Measurements from ENCODE around the gene BMS1.
"Not testable (repeated sequence)": the region's sequence is repeated elsewhere in the genome, so short reads cannot be mapped to it uniquely, and the experiment has no call there.

BMS1 gene

DNA sequence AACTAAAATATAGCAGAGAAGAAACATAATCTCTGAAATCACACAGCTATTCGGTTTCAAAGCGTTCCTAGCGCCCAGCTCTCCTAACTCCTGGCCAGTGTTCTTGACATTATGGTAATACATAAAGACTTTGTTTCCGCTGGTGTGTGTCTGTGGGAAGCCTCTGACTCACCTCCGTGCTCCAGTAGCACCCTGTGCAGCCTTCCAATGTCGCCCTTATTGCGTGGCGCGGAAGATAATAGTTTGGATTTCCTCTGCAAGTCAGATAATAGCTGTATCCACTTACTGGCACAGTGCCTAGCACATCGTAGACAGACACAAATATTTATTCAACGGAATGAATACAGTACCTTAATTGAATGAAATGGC, 570 bp downstream of the BMS1 start:
- no peak for DNase-seq (ENCODE audit: low spot score)

DNA sequence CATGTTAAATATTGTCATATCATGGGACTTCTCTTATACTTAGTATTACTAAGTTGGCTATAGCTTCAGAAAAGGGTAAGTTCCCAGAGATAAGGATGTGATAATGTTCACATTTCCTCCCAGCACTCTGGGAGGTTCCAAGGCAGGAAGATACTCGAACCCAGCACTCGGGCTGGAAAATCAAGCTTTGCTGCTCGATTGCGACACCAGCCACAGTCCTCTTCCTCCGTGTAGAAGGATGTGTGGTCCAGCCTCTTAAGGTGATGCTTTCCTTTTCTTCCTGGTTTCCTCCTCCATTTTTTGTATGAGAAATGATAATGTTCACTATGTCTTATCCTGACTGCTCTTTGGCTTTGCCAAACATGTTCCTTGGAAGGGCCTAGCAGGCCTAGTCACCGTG, 3.2 kb downstream of the BMS1 start:
- no peak for DNase-seq (ENCODE audit: low spot score)

DNA sequence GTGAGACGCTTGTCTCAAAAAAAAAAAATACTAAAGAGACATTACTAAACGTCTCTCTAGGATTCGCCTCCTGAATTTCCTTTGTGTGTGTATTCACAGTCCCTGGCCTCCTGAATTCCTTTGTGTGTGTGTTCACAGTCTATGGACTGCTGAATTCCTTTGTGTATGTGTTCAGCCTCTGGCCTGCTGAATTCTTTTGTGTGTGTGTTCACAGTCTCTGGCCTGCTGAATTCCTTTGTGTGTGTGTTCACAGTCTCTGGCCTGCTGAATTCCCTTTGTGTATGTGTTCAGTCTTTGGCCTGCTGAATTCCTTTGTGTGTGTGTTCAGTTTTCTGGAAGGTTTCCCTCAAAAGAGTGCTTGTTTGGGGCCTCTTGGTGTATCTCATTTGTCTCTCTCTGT, 8.2 kb downstream of the BMS1 start:
- no peak for DNase-seq (ENCODE audit: low spot score)

DNA sequence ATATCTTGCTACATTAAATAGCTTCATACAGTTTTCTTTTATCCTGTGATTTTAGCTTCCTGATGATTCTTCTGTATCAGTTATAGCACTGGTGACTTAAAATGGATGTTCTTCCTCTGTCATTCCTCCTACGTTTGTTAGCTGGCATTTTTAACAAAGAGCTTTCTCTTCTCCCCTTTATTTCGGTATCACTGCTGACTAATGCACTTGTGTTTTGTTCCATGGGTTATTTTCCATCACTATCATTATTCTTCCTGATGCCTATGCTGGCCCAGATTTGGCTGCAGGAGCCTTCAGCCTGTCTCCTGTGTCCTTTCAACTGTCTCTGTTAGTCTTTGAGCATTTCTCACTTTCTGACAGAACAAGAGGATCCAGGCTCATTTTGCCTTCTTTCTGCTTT, 13.1 kb downstream of the BMS1 start:
- no peak for DNase-seq (ENCODE audit: low spot score)

DNA sequence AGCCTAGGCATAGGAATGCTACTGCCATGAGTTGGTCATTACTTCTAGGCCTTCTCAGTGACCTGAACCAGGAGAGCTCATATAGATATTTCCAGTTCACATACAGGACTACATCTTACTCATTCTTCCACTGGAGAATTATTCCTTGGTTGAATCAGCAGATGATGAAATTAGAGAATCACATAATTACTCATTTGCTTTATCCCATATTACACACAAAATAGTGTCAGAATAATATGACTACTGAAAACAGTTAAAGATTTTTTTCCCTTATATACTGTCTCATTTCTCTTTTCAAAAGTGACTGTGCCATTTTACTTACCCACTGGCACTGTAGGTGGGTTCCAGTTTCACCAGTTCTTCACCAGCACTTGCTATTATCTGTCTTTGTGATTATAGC, 18.5 kb downstream of the BMS1 start:
- DNase-seq (ENCODE audit: low spot score) = no peak

DNA sequence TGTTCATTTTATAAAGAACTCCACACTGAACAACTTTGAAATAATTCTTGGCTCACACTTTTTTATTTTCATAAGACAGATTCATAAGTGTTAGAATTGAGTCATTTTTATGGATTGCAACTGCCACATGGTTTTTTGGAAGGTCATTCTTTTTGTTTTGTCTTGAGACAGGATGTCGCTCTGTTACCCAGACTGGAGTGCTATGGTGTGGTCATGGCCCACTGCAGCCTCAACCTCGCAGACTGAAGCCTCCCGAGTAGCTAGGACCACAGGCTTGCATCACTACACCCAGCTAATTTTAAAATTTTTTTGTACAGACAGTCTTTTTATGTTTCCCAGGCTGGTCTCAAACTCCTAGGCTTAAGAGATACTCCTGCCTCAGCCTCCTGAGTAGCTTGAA, 20.3 kb downstream of the BMS1 start:
- no peak for DNase-seq (ENCODE audit: low spot score)

DNA sequence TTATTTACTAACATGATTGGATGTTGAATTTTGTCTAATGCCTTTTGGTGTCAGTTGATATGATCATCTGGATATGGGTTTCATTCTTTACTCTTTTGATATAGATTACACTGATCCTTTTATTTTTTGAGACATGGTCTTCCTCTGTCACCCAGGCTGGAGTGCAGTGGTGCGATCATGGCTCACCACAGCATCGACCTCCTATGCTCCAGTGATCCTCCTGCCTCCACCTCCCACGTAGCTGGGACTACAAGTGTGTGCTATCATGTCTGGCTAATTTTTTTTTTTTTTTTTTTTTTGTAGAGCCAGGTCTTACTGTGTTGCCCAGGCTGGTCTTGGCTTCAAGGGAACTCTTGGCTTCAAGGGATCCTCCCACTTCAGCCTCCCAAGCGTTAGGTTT, 27.1 kb downstream of the BMS1 start:
- DNase-seq (ENCODE audit: low spot score) = no peak

DNA sequence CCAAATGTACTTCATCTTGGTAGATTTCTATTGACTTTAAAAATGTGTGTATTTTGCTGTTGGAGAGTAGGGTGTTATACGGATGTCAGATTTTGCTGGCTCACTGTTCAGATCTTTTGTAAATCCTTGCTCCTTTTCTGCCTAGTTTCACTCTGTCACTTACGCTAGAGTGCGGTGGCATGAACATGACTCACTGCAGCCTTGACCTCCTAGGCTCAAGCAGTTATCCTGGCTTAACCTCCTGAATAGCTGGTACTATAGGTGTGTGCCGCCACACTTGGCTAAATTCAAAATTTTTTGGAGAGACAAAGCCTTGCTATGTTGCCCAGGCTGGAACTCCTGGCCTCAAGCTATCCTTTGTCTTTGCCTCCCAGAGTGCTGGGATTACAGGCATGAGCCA, 29.4 kb downstream of the BMS1 start:
- no peak for DNase-seq (ENCODE audit: low spot score)

DNA sequence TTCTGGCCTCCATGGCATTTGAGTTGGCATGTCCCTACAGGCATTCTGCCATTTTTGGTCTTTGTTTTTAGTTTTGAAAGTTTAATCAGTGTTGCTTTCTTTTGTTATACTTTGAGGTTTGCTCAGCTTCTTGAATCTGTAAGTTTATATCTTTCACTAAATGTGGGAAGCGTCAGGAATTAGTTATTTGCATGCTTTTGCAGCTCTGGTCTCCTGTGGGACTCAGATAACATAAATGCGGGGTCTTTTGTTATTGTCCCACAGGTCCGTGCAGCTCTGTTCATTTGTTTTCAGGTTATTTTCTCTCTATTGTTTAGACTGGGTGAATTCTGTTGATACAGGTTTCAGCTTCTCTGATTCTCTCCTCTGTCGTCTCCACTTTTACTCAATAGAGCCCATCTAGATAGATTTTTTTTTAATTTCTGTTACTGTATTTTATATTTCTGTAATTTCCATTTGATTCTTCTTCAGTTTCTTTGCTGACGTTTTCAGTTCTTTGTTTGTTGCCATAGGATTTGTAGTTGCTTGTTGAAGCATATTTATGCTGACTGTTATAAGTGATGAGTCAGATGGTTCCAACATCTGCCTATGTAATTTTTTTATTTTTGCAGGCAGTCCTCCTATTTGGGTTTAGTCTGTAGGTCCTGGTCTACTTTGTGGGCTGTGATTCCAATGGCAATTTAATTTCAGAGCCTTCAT, 31.5 kb downstream of the BMS1 start:
- not testable (repeated sequence) for DNase-seq (ENCODE audit: low spot score)

DNA sequence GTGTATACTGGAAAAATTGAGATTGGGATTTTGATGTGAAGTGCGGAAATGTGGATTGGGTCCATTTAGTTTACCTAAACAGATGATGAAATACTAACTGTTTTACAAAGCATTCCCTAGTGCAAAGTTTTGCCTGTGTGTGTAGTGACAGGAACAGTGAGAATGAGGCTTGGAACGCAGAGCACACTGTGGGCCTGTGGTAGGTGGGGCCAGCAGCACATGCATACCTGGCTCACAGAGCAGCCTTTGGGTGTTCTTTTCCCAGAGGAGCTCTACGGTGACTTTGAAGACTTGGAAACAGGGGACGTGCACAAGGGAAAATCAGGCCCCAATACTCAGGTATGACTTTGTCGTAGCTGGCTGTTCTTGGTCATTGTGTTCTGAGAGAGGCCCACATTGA, 33.7 kb downstream of the BMS1 start:
- not testable (repeated sequence) for DNase-seq (ENCODE audit: low spot score)

DNA sequence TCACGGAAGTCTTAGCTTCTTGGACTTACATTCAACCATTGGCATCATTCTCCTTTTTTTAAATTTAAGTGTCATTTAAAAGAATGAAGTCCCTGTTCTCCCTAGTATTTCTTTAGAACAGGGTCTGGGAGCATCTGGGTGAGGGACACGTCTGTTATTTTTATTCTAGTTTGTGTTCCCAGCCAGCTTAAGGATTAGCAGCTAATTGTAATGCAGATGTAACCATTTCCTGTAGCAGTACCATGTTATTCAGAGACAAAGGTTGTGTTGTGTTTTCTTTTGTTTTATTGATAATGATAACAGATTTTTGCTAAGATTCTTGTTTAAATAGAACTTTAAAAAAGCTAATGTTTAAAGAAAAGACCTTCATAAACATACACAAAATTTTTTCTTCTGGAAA, 34.3 kb downstream of the BMS1 start:
- no peak for DNase-seq (ENCODE audit: low spot score)

DNA sequence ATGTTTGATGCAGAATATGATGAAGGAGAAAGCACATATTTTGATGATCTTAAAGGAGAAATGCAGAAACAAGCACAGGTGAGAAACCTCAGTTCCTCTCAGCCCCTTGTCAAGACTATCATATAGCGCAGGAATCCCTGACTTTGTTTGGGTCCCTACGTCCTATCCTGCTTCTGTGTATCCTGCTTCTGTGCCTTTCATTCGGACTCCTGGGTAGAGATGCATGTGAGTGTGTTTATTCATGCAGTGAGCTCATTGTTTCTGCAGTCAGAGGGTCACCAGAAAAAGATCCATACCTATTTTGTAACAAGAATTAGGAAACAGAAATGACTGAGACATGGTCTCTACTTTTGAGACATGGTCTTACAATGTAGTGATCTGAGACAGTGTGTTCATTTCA, 34.8 kb downstream of the BMS1 start:
- DNase-seq (ENCODE audit: low spot score) = not testable (repeated sequence)

DNA sequence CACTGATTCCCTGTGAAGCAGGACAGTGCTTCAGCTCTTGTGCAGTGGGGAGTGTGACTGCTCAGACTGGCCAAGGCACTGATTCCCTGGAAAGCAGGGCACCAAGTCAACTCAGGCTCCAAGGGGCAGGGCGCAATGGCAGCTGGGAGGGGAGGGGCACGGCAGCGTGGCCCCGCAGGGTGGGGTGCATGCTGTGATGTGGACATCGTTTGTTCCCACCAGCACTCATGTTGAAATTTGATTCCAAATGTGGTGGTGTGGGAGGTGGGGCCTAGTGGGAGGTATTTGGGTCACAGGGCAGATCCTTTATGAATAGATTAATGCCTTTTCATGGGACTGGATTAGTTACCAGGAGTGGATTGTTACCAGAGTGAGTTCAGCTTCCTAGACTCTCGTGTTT, 44.2 kb downstream of the BMS1 start:
- not testable (repeated sequence) for DNase-seq (ENCODE audit: low spot score)

DNA sequence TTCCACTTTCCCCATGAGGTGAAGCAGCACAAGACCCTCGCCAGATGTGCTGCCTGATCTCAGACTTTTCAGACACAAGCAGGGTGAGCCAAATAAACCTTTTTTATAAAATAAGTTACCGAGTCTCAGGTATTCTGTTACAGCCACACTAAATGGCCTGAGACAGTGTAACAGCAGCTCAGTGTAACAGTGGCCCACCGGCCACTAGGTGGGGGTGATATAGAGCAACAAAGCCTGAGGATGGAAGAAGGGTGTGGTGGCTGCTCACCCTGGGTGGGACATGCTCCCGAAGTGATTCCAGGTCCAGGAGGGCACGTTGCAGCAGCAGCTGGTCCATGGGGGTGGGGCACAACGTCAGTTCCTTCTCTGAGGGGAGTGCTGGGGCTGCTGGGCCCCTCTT, 44.6 kb downstream of the BMS1 start:
- DNase-seq (ENCODE audit: low spot score) = peak; percentile 11

DNA sequence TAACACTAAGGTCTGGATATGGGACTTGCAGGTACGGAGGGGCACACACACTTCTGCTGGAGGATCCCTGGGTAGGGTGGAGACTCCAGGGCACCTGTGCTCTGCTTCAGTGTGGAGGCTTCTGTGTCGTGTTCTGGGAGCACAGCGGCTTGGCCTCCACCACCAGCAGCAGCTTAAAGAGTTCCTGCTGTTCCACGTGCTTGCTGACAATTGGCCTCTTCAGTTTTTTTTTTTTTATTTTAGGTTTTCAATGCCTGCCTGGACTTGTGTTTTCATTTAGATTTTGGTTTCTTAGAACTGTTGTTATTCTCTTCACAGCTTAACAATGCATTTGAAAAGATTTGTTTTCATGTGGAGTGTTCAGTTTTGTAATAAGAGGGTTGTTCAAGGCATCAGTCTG, 45.8 kb downstream of the BMS1 start:
- DNase-seq (ENCODE audit: low spot score) = not testable (repeated sequence)

DNA sequence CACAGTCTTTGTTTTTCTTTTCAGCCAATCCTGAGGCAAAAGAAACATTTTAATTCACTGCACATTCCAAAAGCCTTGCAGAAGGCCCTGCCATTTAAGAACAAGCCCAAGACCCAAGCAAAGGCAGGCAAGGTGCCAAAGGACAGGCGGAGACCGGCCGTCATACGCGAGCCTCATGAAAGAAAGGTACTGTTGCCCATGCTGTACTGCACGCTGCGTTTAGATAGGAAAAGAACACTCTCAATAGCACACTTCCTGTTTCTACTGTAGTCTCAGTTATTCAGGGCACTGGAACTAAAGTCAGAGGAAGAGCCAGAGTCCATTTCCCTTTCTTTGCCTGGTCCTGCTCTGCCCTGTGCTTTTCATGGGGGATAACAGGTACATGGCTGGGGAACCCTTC, 47.6 kb downstream of the BMS1 start:
- no peak for DNase-seq (ENCODE audit: low spot score)

DNA sequence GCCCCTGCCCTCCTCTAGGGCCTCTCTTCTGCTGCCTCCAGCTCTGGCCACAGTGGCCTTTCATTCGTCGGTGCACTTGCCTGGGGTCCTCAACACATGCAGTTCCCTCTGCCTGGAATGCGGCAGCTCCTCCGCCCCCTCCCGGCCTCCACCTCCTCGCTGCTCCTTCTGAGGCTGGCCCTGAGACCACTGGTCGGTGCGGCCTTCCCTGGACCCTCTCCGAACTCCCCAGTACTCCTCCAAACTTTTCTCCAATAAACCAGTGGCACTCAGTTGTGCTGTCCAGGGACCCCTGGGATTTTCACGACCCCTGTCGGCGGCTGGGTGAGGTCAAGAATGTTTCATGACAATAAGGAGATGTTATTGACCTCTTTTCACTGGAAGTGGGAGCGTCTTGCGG, 53.5 kb downstream of the BMS1 start:
- DNase-seq (ENCODE audit: low spot score) = no peak

DNA sequence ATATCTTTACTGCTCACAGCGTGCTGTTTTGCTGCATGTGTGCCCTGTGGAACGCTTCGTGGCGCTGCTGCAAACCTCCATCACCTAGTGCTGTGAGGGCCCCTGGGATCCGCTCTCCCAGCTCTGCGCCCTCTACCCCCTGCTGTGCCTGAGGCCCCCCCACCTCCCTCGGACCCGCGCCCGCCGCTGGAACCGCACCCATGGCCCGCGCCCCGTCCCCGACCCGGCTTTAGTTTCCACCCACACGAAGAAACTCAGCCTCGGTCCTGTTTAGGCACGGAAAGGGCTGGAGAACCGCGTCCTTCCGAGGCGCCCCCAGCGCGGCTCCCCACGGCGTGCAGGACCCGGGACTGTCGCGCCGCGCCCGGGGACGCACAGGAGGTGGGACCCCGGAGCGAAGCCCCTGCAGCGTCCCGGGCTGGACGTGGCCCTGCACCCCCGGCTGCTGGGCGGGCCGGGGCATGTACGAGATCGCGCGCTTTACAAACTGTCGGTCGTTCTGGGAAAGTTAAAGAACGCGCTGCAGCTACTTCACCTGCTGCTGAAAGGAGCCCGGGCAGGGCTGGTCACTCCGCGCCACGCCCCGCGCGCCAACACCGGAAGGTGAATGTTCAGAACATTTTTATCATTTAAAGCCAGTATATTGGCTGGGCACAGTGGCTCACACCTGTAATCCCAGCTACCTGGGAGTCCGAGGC, 54.3 kb downstream of the BMS1 start:
- DNase-seq (ENCODE audit: low spot score) = no peak

DNA sequence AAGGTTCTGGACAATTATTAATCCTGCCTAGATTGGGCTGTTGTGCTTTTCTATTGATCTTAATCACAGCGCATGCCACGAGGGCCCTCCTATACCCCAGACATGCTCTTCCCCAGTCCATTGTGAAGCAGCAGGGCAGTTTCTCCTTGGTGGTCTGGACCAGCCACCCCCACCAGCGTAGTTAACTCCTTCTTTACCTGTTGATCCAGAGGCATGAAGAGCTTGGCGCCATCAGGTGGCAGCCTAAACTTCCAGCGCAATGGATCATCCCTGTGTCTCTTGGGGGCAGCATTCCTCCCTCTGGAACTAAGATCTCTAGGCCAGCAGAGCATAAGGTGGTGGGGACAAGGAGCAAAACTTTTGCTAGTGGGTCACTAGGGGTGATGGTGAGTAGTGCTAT, 62.2 kb downstream of the BMS1 start:
- DNase-seq (ENCODE audit: low spot score) = not testable (repeated sequence)

DNA sequence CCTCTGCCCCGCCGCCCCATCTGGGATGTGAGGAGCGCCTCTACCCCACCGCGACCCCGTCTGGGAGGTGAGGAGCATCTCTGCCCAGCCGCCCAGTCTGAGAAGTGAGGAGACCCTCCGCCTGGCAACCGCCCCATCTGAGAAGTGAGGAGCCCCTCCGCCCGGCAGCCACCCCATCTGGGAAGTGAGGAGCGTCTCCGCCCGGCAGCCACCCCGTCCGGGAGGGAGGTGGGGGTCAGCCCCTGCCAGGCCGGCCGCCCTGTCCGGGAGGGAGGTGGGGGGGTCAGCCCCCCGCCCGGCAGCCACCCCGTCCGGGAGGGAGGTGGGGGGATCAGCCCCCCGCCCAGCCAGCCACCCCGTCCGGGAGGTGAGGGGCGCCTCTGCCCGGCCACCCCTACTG, 64.7 kb downstream of the BMS1 start:
- DNase-seq (ENCODE audit: low spot score) = not testable (repeated sequence)

DNA sequence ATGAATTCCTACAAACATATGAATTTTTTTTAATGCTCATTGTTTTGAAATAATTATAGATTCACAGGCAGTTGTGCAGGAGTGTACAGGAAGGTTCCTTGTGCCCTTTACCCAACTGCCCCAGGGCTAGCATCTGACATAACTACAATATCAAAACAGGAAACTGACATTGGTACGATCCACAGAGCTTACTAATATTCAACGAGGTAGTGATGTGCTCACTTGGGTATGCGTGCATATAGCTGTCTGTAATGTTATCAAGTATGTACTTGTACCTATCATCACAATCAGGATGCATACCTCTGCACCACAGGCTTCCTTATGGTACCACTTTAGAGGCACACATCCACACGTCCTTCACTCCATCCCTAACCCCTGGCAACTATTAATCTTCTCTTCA, 68.3 kb downstream of the BMS1 start:
- DNase-seq (ENCODE audit: low spot score) = no peak

DNA sequence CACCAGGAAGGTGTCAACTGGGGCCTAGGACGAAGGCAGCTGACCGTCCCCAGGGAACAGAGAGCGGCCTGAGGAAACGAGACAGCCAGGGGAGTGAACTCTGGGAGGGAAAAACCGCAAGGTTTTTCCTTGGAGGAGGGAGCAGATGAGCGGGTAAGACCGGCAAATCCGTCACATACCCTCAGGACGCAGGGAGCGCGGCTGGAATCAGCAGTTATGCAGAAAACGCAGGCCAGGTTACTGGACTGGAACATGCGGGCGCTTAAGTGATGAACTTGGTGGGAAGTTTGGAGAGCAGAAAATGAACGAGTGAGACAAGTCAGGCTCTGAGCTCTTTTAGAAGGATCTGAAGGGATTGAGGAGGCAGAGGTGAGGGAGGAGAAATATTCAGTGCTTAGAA, 76.7 kb downstream of the BMS1 start:
- DNase-seq (ENCODE audit: low spot score) = no peak

DNA sequence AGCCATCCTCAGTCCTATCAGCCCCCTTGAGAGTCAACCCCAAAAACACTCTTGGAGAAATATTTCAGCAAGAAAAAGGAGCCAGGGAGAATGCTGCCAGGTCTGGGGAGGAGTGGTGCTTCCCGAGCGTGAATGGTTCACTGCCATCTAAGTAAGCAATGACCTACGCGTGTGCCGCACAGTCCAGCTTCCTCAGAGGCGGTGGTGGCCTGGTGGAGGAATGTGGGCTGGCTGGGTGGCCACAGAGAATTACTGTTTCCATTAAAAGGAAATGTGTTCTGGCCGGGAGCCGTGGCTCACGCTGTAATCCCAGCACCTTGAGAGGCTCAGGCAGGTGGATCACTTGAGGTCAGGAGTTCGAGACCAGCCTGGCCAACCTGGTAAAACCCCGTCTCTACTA, 77.4 kb downstream of the BMS1 start:
- not testable (repeated sequence) for DNase-seq (ENCODE audit: low spot score)

DNA sequence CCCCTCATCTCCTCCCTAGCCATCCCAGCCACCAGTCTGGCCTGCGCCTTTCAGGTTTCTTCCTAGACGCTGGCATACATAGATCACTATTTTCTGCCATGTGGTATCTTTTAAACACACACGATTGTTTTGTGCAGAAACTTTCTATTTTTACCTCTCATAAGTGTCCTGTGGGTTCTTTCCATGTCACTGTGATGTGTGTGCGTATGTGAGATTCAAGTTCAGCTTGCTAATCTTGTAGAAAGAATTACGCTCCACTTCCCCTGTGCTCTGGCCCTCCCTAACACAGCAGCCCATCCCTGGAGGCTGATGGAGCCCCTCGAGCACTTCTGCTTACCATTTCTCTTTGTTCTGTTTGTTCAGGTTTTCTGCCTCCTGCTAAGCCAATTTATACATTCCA, 80.2 kb downstream of the BMS1 start:
- not testable (repeated sequence) for DNase-seq (ENCODE audit: low spot score)

Measured in SK-N-DZ (cell line).